SK-N-SH (cell line): Measurements from ENCODE around the gene TBC1D8. TPM values are rescaled to one million over a fixed set of nuclear protein-coding genes. Genes with fewer than 3 reads are reported as not detected.

Source experiments
- CTCF ChIA-PET: fragments of 300-600, 350-600 bp; formaldehyde crosslinking; extraction: SDS; loops from one replicate; lab custom pipeline; 2021; lab: Yijun Ruan, JAX
- POLR2A ChIA-PET: fragments of 350-600 bp; sonication (Branson Sonifier 250); formaldehyde crosslinking; extraction: SDS; loops from one replicate; lab custom pipeline; 2020; ENCODE audit warnings: antibody characterized with exemption, inconsistent platforms; lab: Yijun Ruan, JAX
- DNase-seq: peaks from one replicate; pipeline ENCODE4 v3.0.0; 2012
- H2AFZ ChIP-seq: fragments of 200-600 bp; sonication (generic); 2 replicates; pipeline ENCODE4 v1.8.1; 2016; ENCODE audit warnings: antibody characterized with exemption, mild to moderate bottlenecking, low read depth
- H3F3A ChIP-seq: fragments of 200-600 bp; sonication (generic); replicated peaks from 2 replicates; pipeline ENCODE3; 2016; ENCODE audit warnings: antibody characterized with exemption, mild to moderate bottlenecking; ENCODE audit not compliant: insufficient read depth
- H3K27ac ChIP-seq, 2 experiments: fragments of 200-500 bp in 1 of 2; fragments of 200-600 bp in 1 of 2; sonication (Bioruptor generic) in 1 of 2; sonication (generic), shearing (Covaris generic) in 1 of 2; 2 replicates each; pipeline versions ENCODE4 v1.5.1 to v1.6.1; 2014 to 2016; ENCODE audit warnings: low read depth in 2 of 2, inconsistent platforms in 1 of 2, low read length in 1 of 2, mild to moderate bottlenecking in 1 of 2, mixed read lengths in 1 of 2
- H3K27me3 ChIP-seq: fragments of 200-600 bp; sonication (generic), shearing (Covaris generic); 2 replicates; pipeline ENCODE4 v1.6.1; 2016; ENCODE audit warnings: mixed run types; ENCODE audit not compliant: insufficient read depth
- H3K36me3 ChIP-seq, 2 experiments: fragments of 200-500 bp in 1 of 2; fragments of 200-600 bp in 1 of 2; sonication (Bioruptor generic) in 1 of 2; sonication (generic) in 1 of 2; replicated peaks in 1 of 2; 2 replicates each; pipeline versions ENCODE3 to v1.5.1; 2014 to 2016; ENCODE audit warnings: low read length in 1 of 2, mild to moderate bottlenecking in 1 of 2; ENCODE audit not compliant: insufficient read depth in 2 of 2, control insufficient read depth in 1 of 2
- H3K4me1 ChIP-seq, 2 experiments: fragments of 200-500 bp in 1 of 2; fragments of 200-600 bp in 1 of 2; sonication (Bioruptor generic) in 1 of 2; sonication (generic), shearing (Covaris generic) in 1 of 2; 2 replicates each; pipeline versions ENCODE4 v1.5.1 to v1.6.1; 2014 to 2016; ENCODE audit warnings: low read depth in 1 of 2, low read length in 1 of 2, mixed run types in 1 of 2; ENCODE audit not compliant: insufficient read depth in 2 of 2, control insufficient read depth in 1 of 2
- H3K4me2 ChIP-seq: fragments of 200-600 bp; sonication (generic), shearing (Covaris generic); 2 replicates; pipeline ENCODE4 v1.6.1; 2017; ENCODE audit warnings: mixed run types
- H3K4me3 ChIP-seq, 2 experiments: fragments of 200-500 bp in 1 of 2; fragments of 200-600 bp in 1 of 2; sonication (Bioruptor generic) in 1 of 2; sonication (generic), shearing (Covaris generic) in 1 of 2; 2 replicates each; pipeline versions ENCODE4 v1.5.1 to v1.8.1; 2014 to 2016; ENCODE audit warnings: low read depth in 2 of 2, inconsistent platforms in 1 of 2, low read length in 1 of 2, mild to moderate bottlenecking in 1 of 2, mixed read lengths in 1 of 2, moderate library complexity in 1 of 2
- H3K79me2 ChIP-seq: fragments of 200-600 bp; sonication (generic); 2 replicates; pipeline ENCODE4 v1.8.1; 2017; ENCODE audit warnings: mild to moderate bottlenecking; ENCODE audit not compliant: insufficient read depth
- H3K9ac ChIP-seq: fragments of 200-600 bp; sonication (generic); 2 replicates; pipeline ENCODE4 v1.6.1; 2017; ENCODE audit warnings: mixed run types
- H3K9me2 ChIP-seq: fragments of 200-600 bp; sonication (generic); 2 replicates; pipeline ENCODE4 v1.6.1; 2017; ENCODE audit warnings: mixed run types
- H3K9me3 ChIP-seq: fragments of 200-600 bp; sonication (generic); 2 replicates; pipeline ENCODE4 v1.6.1; 2017; ENCODE audit warnings: mixed run types, mild to moderate bottlenecking, moderate library complexity
- H4K20me1 ChIP-seq: fragments of 200-600 bp; sonication (generic); 2 replicates; pipeline ENCODE4 v1.6.1; 2017; ENCODE audit warnings: mild to moderate bottlenecking, mixed run types; ENCODE audit not compliant: insufficient read depth
- FOXJ3 ChIP-seq: sonication (generic); formaldehyde crosslinking; IDR thresholded peaks from 2 replicates; pipeline ENCODE4 v1.5.1; 2020; ENCODE audit warnings: mild to moderate bottlenecking, missing genetic modification reagents
- GATA2 ChIP-seq: sonication (generic); formaldehyde crosslinking; IDR thresholded peaks from 2 replicates; pipeline ENCODE4 v1.5.0; 2020; ENCODE audit warnings: mild to moderate bottlenecking, missing genetic modification reagents
- PBX3 ChIP-seq: IDR thresholded peaks from 2 replicates; pipeline ENCODE4; 2012
- RAD21 ChIP-seq: IDR thresholded peaks from 2 replicates; pipeline ENCODE4 v1.6.1; 2012; ENCODE audit warnings: mild to moderate bottlenecking, low read length
- RXRA ChIP-seq: IDR thresholded peaks from 2 replicates; pipeline ENCODE4 v1.4.0; 2012; ENCODE audit warnings: low read depth, mild to moderate bottlenecking, borderline replicate concordance
- TAF1 ChIP-seq: IDR thresholded peaks from 2 replicates; pipeline ENCODE4 v1.6.1; 2012; ENCODE audit warnings: low read depth, mild to moderate bottlenecking, low read length, moderate library complexity, borderline replicate concordance
- USF2 ChIP-seq: fragments of 150-350 bp; IDR thresholded peaks from 2 replicates; pipeline ENCODE4 v1.6.1; 2017; ENCODE audit warnings: antibody characterized with exemption, low read length, low read depth, borderline replicate concordance
- ZBTB33 ChIP-seq: IDR thresholded peaks from 2 replicates; pipeline ENCODE4 v1.4.0; 2012; ENCODE audit warnings: low read depth, borderline replicate concordance
- WGBS: methylation state at CpG from one replicate; pipeline ENCODE4 v1.1.6; 2017; ENCODE audit warnings: low lambda C conversion rate; 5-methylcytosine and 5-hydroxymethylcytosine counted together
- polyA plus RNA-seq, 3 experiments: library from polyadenylated mRNA; depleted of rRNA; stranded (reverse); fragments of >200 nt; gene quantifications; 2 replicates each; pipeline ENCODE4 v1.2.3, GENCODE V29; 2012

Gene TBC1D8
- polyA plus RNA-seq, 1 of the 3 experiments (the other 2 are of a cell fraction), result 5.3 TPM

GRCh38 chr2:101139495-101139894 lies 11.7 kb downstream of the TBC1D8 start (continued):
- TF ChIP-seq RXRA, result no peak
- TF ChIP-seq FOXJ3 (CRISPR knock-in tag), result no peak
- no peak for TF ChIP-seq TAF1
- no peak for TF ChIP-seq USF2

GRCh38 chr2:101135412-101136296 lies 15.5 kb downstream of the TBC1D8 start:
- 87% methylated on average over 9 of the region's 9 CpGs for WGBS
- no peak overlapping the region for H3K4me2 ChIP-seq
- ChIA-PET CTCF (interaction anchor here (1.2 to 1.6 kb wide), 2 partner anchors 15 to 17 kb away, joined by 3 to 4 read pairs; partner anchors contain the start of gene TBC1D8), POLR2A (no interaction called here)
- H3K4me1 ChIP-seq, result peaks cover 0 to 2% of the 10 kb centered on the region in 2 experiments; a peak in 1 of 4 replicates
- no peaks in the 10 kb centered on the region for H3K9me2 ChIP-seq
- H3K9ac ChIP-seq, result no peak overlapping the region
- DNase-seq, result no peak
- no peaks in the 10 kb centered on the region for H3K79me2 ChIP-seq
- no peaks in the 10 kb centered on the region for H3K9me3 ChIP-seq
- no peak for TF ChIP-seq ZBTB33
- no peak for TF ChIP-seq GATA2 (CRISPR knock-in tag)
- TF ChIP-seq PBX3, result no peak
- no peak for TF ChIP-seq RAD21
- no peak overlapping the region for H3K4me3 ChIP-seq
- H3K27ac ChIP-seq, result no peak overlapping the region
- no peaks in the 10 kb centered on the region; the same call in 1 of the 2 replicates for H3K27me3 ChIP-seq
- H3K36me3 ChIP-seq, result no peaks in the 10 kb centered on the region
- no peaks in the 10 kb centered on the region for H4K20me1 ChIP-seq
- no peak overlapping the region for H2AFZ ChIP-seq
- H3F3A ChIP-seq, result no peaks in the 10 kb centered on the region
